OCI-LY7 (cell line): Measurements from ENCODE around the gene TCP11. TPM values are rescaled to one million over a fixed set of nuclear protein-coding genes. Genes with fewer than 3 reads are reported as not detected.

ENCODE experiments used
- BruUV-seq: library from RNA; stranded (reverse); fragments of 400-500 nt; replicated peaks from 2 replicates; lab custom pipeline; 2021; lab: Mats Ljungman, UMichigan
- CTCF ChIA-PET: fragments of 300-600 bp; sonication (Branson Sonifier 250); formaldehyde crosslinking; loops from one replicate; lab custom pipeline; 2022; ENCODE audit warnings: antibody characterized with exemption; ENCODE audit not compliant: unreplicated experiment; lab: Charles Lee
- POLR2A ChIA-PET: fragments of 300-600 bp; sonication (Branson Sonifier 250); formaldehyde crosslinking; loops from one replicate; lab custom pipeline; 2022; ENCODE audit warnings: antibody characterized with exemption; lab: Charles Lee
- DNase-seq: peaks from one replicate; pipeline ENCODE4 v3.0.0-alpha.2; 2015; ENCODE audit warnings: low spot score
- H2AFZ ChIP-seq: fragments of 200-600 bp; sonication (generic), shearing (Covaris generic); 2 replicates; pipeline ENCODE4 v1.6.1; 2014; ENCODE audit warnings: mild to moderate bottlenecking, antibody characterized with exemption, low read length, moderate library complexity
- H3K27ac ChIP-seq: fragments of 200-600 bp; sonication (generic); 2 replicates; pipeline ENCODE4 v1.5.1; 2014; ENCODE audit warnings: mixed run types, low read depth, mild to moderate bottlenecking, moderate library complexity, low read length, inconsistent platforms; ENCODE audit not compliant: poor library complexity, severe bottlenecking
- H3K36me3 ChIP-seq: fragments of 200-600 bp; sonication (generic); 2 replicates; pipeline ENCODE4 v1.6.1; 2014; ENCODE audit warnings: mild to moderate bottlenecking, antibody characterized with exemption, low read length, moderate library complexity, mixed read lengths; ENCODE audit not compliant: insufficient read depth
- H3K4me1 ChIP-seq: fragments of 200-600 bp; sonication (generic); 2 replicates; pipeline ENCODE4 v1.5.1; 2014; ENCODE audit warnings: mild to moderate bottlenecking, low read length; ENCODE audit not compliant: insufficient read depth, poor library complexity, severe bottlenecking
- H3K4me2 ChIP-seq: fragments of 200-600 bp; sonication (generic); 2 replicates; pipeline ENCODE4 v1.6.1; 2014; ENCODE audit warnings: mild to moderate bottlenecking, low read length
- H3K4me3 ChIP-seq: fragments of 200-600 bp; sonication (generic); 2 replicates; pipeline ENCODE4 v1.5.1; 2014; ENCODE audit warnings: mild to moderate bottlenecking, low read depth, low read length; ENCODE audit not compliant: poor library complexity, severe bottlenecking
- H3K79me2 ChIP-seq: fragments of 200-600 bp; sonication (generic); 2 replicates; pipeline ENCODE4 v1.6.1; 2016; ENCODE audit warnings: low read depth, mild to moderate bottlenecking, low read length, moderate library complexity, mixed read lengths; ENCODE audit not compliant: insufficient read depth
- H3K9me2 ChIP-seq: fragments of 200-600 bp; sonication (generic); 2 replicates; pipeline ENCODE4 v1.6.1; 2016; ENCODE audit warnings: mild to moderate bottlenecking, low read length, mixed read lengths; ENCODE audit not compliant: insufficient read depth
- H3K9me3 ChIP-seq: fragments of 200-600 bp; sonication (generic); 2 replicates; pipeline ENCODE4 v1.6.1; 2014; ENCODE audit warnings: mild to moderate bottlenecking, mixed run types, low read length, mixed read lengths
- H4K20me1 ChIP-seq: fragments of 200-600 bp; sonication (generic); 2 replicates; pipeline ENCODE4 v1.6.1; 2014; ENCODE audit warnings: mild to moderate bottlenecking, antibody characterized with exemption, low read length, moderate library complexity, mixed read lengths; ENCODE audit not compliant: insufficient read depth
- EZH2phosphoT487 ChIP-seq: fragments of 200-600 bp; sonication (generic); IDR thresholded peaks from 2 replicates; pipeline ENCODE4 v1.6.1; 2018; ENCODE audit warnings: low read depth, borderline replicate concordance, mild to moderate bottlenecking, mixed run types, antibody characterized with exemption, low read length, moderate library complexity, mixed read lengths
- intact Hi-C: fragments of 100-400 bp; cut with micrococcal nuclease; formaldehyde crosslinking; loops from one replicate; pipeline ENCODE4 v1.10.0; 2022; ENCODE audit not compliant: unreplicated experiment
- total RNA-seq, 2 experiments: library from RNA; depleted of rRNA in 1 of 2; stranded (reverse); fragments of >200 nt in 1 of 2; shearing (Covaris generic) in 1 of 2; gene quantifications; 2 replicates each; pipeline ENCODE4 v1.2.3, GENCODE V29; 2014 to 2022
- TF ChIP-seq, protein P1 (sequence below): fragments of 200-600 bp; sonication (generic); conservative IDR thresholded peaks from 2 replicates; pipeline ENCODE4 v1.5.1; 2014; ENCODE audit warnings: mild to moderate bottlenecking, antibody characterized with exemption, low read length, moderate library complexity, mixed read lengths

Gene TCP11
- total RNA-seq, 2 experiments from 2014 or later, result not detected

DNA sequence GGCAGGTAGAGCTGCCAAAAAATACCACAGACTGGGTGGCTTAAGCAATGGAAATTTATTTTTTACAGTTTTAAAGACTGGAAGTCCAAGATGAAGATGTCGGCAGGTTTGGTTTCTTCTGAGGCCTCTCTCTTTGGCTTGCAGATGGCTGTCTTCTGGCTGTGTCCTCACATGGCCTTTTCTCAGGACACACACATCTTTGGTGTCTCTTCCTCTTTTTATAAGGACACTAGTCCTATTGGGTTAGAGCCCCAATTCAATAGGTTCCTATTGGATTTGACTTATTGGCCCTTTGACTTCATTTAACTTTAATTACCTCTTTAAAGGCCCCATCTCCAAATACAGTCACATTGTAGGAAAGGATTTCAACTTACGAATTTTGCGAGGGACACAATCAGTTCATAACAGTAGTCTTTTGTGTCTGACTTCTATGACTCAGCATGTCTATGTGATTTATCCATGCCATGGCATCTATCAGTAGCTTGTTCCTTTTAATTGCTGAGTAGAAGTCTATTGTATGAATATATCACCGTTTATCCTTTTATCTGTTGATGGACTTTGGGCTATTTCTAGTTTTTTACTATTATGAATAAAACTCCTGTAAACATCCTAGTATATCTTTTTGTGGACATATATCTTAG, 11.0 kb upstream of the TCP11 start:
- H3K79me2 ChIP-seq, result no peaks in the 10 kb centered on the region
- no peaks in the 10 kb centered on the region for H3K36me3 ChIP-seq
- DNase-seq, result no peak
- TF ChIP-seq, protein P1, sequence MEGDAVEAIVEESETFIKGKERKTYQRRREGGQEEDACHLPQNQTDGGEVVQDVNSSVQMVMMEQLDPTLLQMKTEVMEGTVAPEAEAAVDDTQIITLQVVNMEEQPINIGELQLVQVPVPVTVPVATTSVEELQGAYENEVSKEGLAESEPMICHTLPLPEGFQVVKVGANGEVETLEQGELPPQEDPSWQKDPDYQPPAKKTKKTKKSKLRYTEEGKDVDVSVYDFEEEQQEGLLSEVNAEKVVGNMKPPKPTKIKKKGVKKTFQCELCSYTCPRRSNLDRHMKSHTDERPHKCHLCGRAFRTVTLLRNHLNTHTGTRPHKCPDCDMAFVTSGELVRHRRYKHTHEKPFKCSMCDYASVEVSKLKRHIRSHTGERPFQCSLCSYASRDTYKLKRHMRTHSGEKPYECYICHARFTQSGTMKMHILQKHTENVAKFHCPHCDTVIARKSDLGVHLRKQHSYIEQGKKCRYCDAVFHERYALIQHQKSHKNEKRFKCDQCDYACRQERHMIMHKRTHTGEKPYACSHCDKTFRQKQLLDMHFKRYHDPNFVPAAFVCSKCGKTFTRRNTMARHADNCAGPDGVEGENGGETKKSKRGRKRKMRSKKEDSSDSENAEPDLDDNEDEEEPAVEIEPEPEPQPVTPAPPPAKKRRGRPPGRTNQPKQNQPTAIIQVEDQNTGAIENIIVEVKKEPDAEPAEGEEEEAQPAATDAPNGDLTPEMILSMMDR, result no peak
- no peak for TF ChIP-seq EZH2phosphoT487
- CTCF ChIA-PET, result no interaction called here
- no TSS peak for BruUV-seq
- no peak overlapping the region for H2AFZ ChIP-seq
- no peaks in the 10 kb centered on the region for H3K9me2 ChIP-seq
- no peak overlapping the region for H3K4me3 ChIP-seq
- H3K27ac ChIP-seq, result no peak overlapping the region
- intact Hi-C loops, result no loop called here
- POLR2A ChIA-PET, result interaction anchor here (0.7 kb wide), 1 partner anchor 29 kb away, joined by 6 read pairs; no protein-coding TSS in a partner anchor
- H3K4me2 ChIP-seq, result no peak overlapping the region
- H3K9me3 ChIP-seq, result no peaks in the 10 kb centered on the region
- H4K20me1 ChIP-seq, result no peaks in the 10 kb centered on the region
- H3K4me1 ChIP-seq, result no peaks in the 10 kb centered on the region

DNA sequence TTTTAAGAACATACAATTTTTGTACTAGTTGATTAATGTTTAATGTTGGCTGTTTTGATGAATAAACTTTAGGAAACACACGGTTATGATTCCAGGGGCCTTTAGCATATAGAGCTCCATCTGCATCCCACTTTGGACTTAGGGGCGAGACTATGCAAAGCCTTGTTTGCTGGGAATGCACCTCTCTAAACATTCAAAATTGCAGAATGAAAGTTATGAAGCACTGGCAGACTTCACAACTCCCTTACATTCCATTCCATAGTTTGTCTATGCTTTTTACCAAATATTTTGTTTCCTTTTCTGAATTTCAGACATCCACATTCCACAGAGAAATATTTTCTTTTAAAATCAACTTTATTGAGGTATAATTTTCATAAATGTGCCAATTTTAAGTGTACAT, 10.3 kb upstream of the TCP11 start:
- ChIA-PET POLR2A (interaction anchor here (0.7 kb wide), 3 partner anchors 29 to 84 kb away, joined by 3 to 6 read pairs (median 3); no protein-coding TSS in a partner anchor), CTCF (no interaction called here)
- Histone ChIP-seq H4K20me1 (no peaks in the 10 kb centered on the region), H3K27ac (no peak overlapping the region), H3K9me3 (no peaks in the 10 kb centered on the region), H3K79me2 (no peaks in the 10 kb centered on the region), H3K4me2 (no peak overlapping the region), H3K4me3 (no peak overlapping the region), H3K4me1 (no peaks in the 10 kb centered on the region), H3K36me3 (no peaks in the 10 kb centered on the region), H3K9me2 (no peaks in the 10 kb centered on the region), H2AFZ (no peak overlapping the region)
- intact Hi-C loops, result no loop called here
- DNase-seq, result no peak
- TF ChIP-seq EZH2phosphoT487, result no peak
- TF ChIP-seq, protein P1, result no peak
- no TSS peak for BruUV-seq

DNA sequence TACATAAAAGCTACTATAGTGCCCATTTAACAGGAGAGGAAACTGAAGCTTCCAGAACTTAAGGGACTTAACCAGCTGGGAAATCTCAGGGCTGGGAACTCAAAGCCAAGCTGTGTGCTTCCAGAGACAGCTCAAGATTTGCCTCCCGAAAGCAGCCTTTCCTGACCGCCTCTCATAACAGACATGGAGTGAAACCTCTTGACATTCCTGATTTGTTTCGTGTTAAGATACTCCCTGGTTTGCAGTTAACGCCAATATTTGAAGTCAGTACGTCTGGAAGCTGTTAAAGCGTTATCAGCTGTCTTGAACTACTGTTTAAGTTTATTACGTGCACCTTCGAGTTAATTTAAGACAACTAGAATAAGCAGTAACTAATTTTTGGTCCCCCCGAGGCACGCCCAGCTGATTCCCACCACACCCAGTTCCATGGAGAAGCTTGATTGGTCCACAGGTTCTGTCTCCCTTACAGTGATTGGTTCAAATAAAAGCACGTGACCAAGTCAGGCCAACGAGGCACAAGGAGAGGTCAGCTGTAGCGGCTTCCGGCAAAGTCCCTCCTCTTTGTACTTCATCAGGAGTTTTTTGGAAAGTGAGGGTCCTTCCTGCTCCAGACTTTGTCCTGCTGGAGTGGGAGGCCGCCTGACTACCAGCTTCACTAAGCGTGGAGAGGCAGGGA, 8.9 kb upstream of the TCP11 start:
- no peak overlapping the region for H3K4me3 ChIP-seq
- POLR2A ChIA-PET, result no interaction called here
- H2AFZ ChIP-seq, result no peak overlapping the region
- no peaks in the 10 kb centered on the region for H3K79me2 ChIP-seq
- intact Hi-C loops, result no loop called here
- CTCF ChIA-PET, result no interaction called here
- no peak for TF ChIP-seq EZH2phosphoT487
- TF ChIP-seq, protein P1, result no peak
- no peak overlapping the region for H3K27ac ChIP-seq
- H3K9me2 ChIP-seq, result no peaks in the 10 kb centered on the region
- H3K9me3 ChIP-seq, result no peaks in the 10 kb centered on the region
- no peaks in the 10 kb centered on the region for H4K20me1 ChIP-seq
- no peaks in the 10 kb centered on the region for H3K4me1 ChIP-seq
- H3K36me3 ChIP-seq, result no peaks in the 10 kb centered on the region
- no peak overlapping the region for H3K4me2 ChIP-seq
- no peak for DNase-seq
- BruUV-seq, result no TSS peak
